DND-41 (cell line): ENCODE measurements around the gene FAM107B.

Experiments used
- ATAC-seq: fragments of 200-7000 bp; cut with Tn5 transposase; 3 replicates; pipeline ENCODE4 v1.9.1; 2021; ENCODE audit warnings: low read depth; ENCODE audit not compliant: insufficient read depth
- DNase-seq: peaks from one replicate; pipeline ENCODE4 v3.0.0-alpha.2; 2020
- H2AFZ ChIP-seq: 2 replicates; pipeline ENCODE4 v1.6.0; 2012; ENCODE audit warnings: low read depth, low read length
- H3K27ac ChIP-seq: 2 replicates; pipeline ENCODE4 v1.5.1; 2012; ENCODE audit warnings: low read length, inconsistent platforms
- H3K27me3 ChIP-seq: fragments of 200-600 bp; sonication (generic); 2 replicates; pipeline ENCODE4 v1.6.0; 2012; ENCODE audit warnings: low read length, mild to moderate bottlenecking, inconsistent platforms; ENCODE audit not compliant: insufficient read depth, poor library complexity
- H3K36me3 ChIP-seq: 2 replicates; pipeline ENCODE4 v1.5.1; 2012; ENCODE audit warnings: low read length, inconsistent platforms; ENCODE audit not compliant: insufficient read depth
- H3K4me1 ChIP-seq: 2 replicates; pipeline ENCODE4 v1.5.1; 2012; ENCODE audit warnings: mild to moderate bottlenecking, low read length; ENCODE audit not compliant: insufficient read depth
- H3K4me2 ChIP-seq: 2 replicates; pipeline ENCODE4 v1.6.0; 2012; ENCODE audit warnings: mild to moderate bottlenecking, moderate library complexity, low read length, inconsistent platforms; ENCODE audit not compliant: insufficient read depth
- H3K4me3 ChIP-seq, 2 experiments: fragments of 200-600 bp in 1 of 2; shearing (Covaris generic) in 1 of 2; 2 replicates each; pipeline ENCODE4 v1.5.1; 2012 to 2016; ENCODE audit warnings: inconsistent platforms in 2 of 2, low read length in 2 of 2, mild to moderate bottlenecking in 2 of 2, low read depth in 1 of 2, moderate library complexity in 1 of 2
- H3K79me2 ChIP-seq: 2 replicates; pipeline ENCODE4 v1.6.0; 2012; ENCODE audit warnings: low read length, inconsistent platforms; ENCODE audit not compliant: insufficient read depth
- H3K9ac ChIP-seq: 2 replicates; pipeline ENCODE4 v1.6.0; 2012; ENCODE audit warnings: low read depth, mild to moderate bottlenecking, inconsistent platforms, low read length, moderate library complexity
- H3K9me3 ChIP-seq: 2 replicates; pipeline ENCODE4 v1.5.1; 2012; ENCODE audit warnings: low read length, moderate library complexity, mild to moderate bottlenecking, inconsistent platforms; ENCODE audit not compliant: insufficient read depth, severe bottlenecking
- H4K20me1 ChIP-seq: 2 replicates; pipeline ENCODE4 v1.6.0; 2012; ENCODE audit warnings: low read length; ENCODE audit not compliant: insufficient read depth
- EZH2 ChIP-seq: IDR thresholded peaks from 3 replicates; pipeline ENCODE4 v1.6.1; 2012; ENCODE audit warnings: borderline replicate concordance, low read depth, mild to moderate bottlenecking, moderate library complexity, low read length, inconsistent platforms; ENCODE audit not compliant: severe bottlenecking
- TF ChIP-seq, protein P1 (sequence below): IDR thresholded peaks from 2 replicates; pipeline ENCODE4 v1.5.1; 2012; ENCODE audit warnings: borderline replicate concordance, low read length, moderate library complexity, mild to moderate bottlenecking; ENCODE audit not compliant: poor library complexity, severe bottlenecking; ENCODE audit errors: extremely low read depth

FAM107B gene

DNA sequence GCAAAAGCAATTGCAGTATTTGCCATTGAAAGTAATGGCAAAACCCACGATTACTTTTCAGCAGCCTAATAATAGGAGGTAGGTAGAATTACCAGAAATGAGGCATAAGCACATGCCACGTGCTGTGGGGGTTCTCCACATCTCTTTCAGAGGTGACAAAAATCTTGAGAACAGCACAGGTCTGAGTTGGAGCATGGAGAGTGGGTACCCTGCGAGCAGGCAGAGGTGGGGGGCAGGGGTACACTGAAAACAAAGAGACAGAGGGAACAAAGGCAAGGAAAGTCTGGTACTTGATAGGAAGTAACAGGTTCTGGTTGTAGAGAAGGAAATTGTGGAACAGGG is 75.9 kb downstream of the FAM107B start:
- H3K36me3 ChIP-seq = no peaks in the 10 kb centered on the region
- DNase-seq = no peak
- H2AFZ ChIP-seq = no peak overlapping the region
- H3K9me3 ChIP-seq = no peaks in the 10 kb centered on the region
- TF ChIP-seq, protein P1, sequence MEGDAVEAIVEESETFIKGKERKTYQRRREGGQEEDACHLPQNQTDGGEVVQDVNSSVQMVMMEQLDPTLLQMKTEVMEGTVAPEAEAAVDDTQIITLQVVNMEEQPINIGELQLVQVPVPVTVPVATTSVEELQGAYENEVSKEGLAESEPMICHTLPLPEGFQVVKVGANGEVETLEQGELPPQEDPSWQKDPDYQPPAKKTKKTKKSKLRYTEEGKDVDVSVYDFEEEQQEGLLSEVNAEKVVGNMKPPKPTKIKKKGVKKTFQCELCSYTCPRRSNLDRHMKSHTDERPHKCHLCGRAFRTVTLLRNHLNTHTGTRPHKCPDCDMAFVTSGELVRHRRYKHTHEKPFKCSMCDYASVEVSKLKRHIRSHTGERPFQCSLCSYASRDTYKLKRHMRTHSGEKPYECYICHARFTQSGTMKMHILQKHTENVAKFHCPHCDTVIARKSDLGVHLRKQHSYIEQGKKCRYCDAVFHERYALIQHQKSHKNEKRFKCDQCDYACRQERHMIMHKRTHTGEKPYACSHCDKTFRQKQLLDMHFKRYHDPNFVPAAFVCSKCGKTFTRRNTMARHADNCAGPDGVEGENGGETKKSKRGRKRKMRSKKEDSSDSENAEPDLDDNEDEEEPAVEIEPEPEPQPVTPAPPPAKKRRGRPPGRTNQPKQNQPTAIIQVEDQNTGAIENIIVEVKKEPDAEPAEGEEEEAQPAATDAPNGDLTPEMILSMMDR = no peak
- TF ChIP-seq EZH2 = no peak
- no peaks in the 10 kb centered on the region for H3K27me3 ChIP-seq
- no peaks in the 10 kb centered on the region for H3K4me1 ChIP-seq
- no peaks in the 10 kb centered on the region for H4K20me1 ChIP-seq
- no peak overlapping the region for H3K4me3 ChIP-seq
- ATAC-seq = no peak
- no peaks in the 10 kb centered on the region for H3K79me2 ChIP-seq
- no peak overlapping the region for H3K4me2 ChIP-seq
- H3K27ac ChIP-seq = no peak overlapping the region
- no peak overlapping the region for H3K9ac ChIP-seq

DNA sequence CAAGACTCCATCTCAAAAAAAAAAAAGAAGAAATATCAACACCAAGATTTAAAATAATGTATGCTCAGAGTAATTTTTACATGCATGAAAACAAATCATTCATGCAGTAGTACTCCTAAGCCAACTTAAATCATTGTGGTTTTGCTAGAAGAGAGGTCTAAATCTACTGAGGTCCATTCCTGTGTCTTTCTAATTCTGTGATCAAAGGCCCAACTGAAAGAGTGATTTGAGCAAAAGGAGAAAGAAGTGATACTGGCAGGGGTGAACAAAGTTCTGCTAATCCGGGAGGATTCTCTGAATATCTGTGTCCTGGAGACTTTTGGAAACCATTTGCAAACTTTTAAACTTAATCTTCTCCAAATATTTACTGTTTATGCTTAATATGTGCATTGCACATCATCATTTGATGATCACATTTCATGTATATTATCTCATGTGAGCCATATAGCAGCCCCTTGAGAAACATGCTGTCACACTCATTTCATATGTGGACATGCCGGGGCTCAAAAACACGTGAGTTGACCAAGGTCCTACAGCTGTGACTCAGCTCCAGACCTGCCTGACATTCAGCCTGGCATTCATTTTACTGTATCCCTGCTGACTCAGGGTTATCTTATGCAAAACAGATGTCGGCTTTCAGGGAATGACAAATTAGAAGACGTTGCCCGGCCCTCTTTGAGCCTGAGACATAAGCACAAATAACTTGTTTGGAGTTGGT is 76.4 kb downstream of the FAM107B start:
- Histone ChIP-seq H3K4me3 (no peak overlapping the region), H3K27me3 (no peaks in the 10 kb centered on the region), H2AFZ (no peak overlapping the region), H3K9me3 (no peaks in the 10 kb centered on the region), H3K79me2 (no peaks in the 10 kb centered on the region), H3K36me3 (no peaks in the 10 kb centered on the region), H3K9ac (no peak overlapping the region), H3K27ac (no peak overlapping the region), H3K4me2 (no peak overlapping the region), H4K20me1 (no peaks in the 10 kb centered on the region), H3K4me1 (no peaks in the 10 kb centered on the region)
- ATAC-seq (no peak), DNase-seq (no peak)
- no peak for TF ChIP-seq EZH2
- TF ChIP-seq, protein P1 = no peak

DNA sequence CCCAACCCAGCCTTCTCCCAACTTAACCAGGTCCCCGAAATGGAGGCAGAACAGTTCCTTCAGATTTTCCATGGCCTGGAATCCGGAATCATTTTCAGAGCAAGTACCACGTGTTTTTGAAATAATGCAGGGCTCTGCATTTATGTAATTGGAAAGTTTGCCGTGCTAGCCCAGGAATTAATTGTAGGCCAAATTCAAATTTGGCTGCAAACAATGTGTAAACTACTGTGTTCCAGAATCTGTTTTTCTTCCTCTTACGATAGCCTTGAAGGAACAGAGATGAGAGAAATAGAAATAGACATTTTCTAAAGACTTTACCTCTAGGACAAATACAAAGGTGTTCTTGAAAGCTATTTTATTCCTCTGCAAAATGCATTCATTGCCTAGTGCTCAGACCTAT is 77.4 kb downstream of the FAM107B start:
- Histone ChIP-seq H3K9ac (no peak overlapping the region), H3K27me3 (no peaks in the 10 kb centered on the region), H2AFZ (no peak overlapping the region), H3K36me3 (no peaks in the 10 kb centered on the region), H3K4me2 (no peak overlapping the region), H3K27ac (no peak overlapping the region), H3K4me3 (no peak overlapping the region), H3K9me3 (no peaks in the 10 kb centered on the region), H3K79me2 (no peaks in the 10 kb centered on the region), H3K4me1 (no peaks in the 10 kb centered on the region), H4K20me1 (no peaks in the 10 kb centered on the region)
- TF ChIP-seq, protein P1 = no peak
- TF ChIP-seq EZH2 = no peak
- ATAC-seq (no peak), DNase-seq (no peak)
